Naive thymus-derived CD8-positive, alpha-beta T cell (primary cell): ENCODE measurements around the gene P2RY6. TPM values are rescaled to one million over a fixed set of nuclear protein-coding genes. Genes with fewer than 3 reads are reported as not detected.
"Not testable (repeated sequence)": the region's sequence is repeated elsewhere in the genome, so short reads cannot be mapped to it uniquely, and the experiment has no call there.

Experiments
- ATAC-seq, 2 donors: fragments of 150-1000 bp; cut with Tn5 transposase in 1 of 2; sonication (Bioruptor Pico), chemical (Tn5 transposase) in 1 of 2; 1 replicate in 1 of 2; 2 replicates in 1 of 2; pipeline ENCODE4 v1.10.0; 2021; ENCODE audit warnings: mild to moderate bottlenecking in 2 of 2, moderate library complexity in 2 of 2
- POLR2A ChIA-PET: fragments of 350-600 bp; sonication (Branson Sonifier 250); formaldehyde crosslinking; loops from one replicate; lab custom pipeline; 2021; ENCODE audit warnings: antibody characterized with exemption; lab: Charles Lee
- DNase-seq, 10 donors: peaks; one replicate each; pipeline versions ENCODE4 v3.0.0 to v3.0.0-alpha.2; 2020 to 2022
- H3K27ac Mint-ChIP-seq, 10 donors: one replicate each; pipeline ENCODE4 v1.8.0; 2020 to 2022; ENCODE audit warnings: mild to moderate bottlenecking in 10 of 10, mixed read lengths in 10 of 10, moderate library complexity in 4 of 10, inconsistent platforms in 1 of 10
- H3K27me3 Mint-ChIP-seq, 5 donors: one replicate each; pipeline ENCODE4 v1.8.0; 2021 to 2022; ENCODE audit warnings: mixed read lengths in 5 of 5
- H3K36me3 Mint-ChIP-seq, 3 donors: one replicate each; pipeline ENCODE4 v1.8.0; 2020 to 2022; ENCODE audit warnings: mixed read lengths in 3 of 3, mild to moderate bottlenecking in 2 of 3, inconsistent platforms in 1 of 3
- H3K4me1 Mint-ChIP-seq, 4 donors: one replicate each; pipeline ENCODE4 v1.8.0; 2021 to 2022; ENCODE audit warnings: mixed read lengths in 4 of 4
- H3K4me3 Mint-ChIP-seq, 10 donors: one replicate each; pipeline ENCODE4 v1.8.0; 2020 to 2022; ENCODE audit warnings: mild to moderate bottlenecking in 10 of 10, mixed read lengths in 10 of 10, moderate library complexity in 6 of 10, inconsistent platforms in 1 of 10
- H3K9me3 Mint-ChIP-seq, 9 donors: one replicate each; pipeline ENCODE4 v1.8.0; 2020 to 2022; ENCODE audit warnings: mixed read lengths in 9 of 9, mild to moderate bottlenecking in 3 of 9, inconsistent platforms in 1 of 9, moderate library complexity in 1 of 9
- polyA plus RNA-seq, 3 donors: library from polyadenylated mRNA; unstranded; fragments of 300-500 nt; fragmentation: Illumina TruSeq; gene quantifications; one replicate each; pipeline ENCODE4 v1.2.3, GENCODE V29; 2021
- total RNA-seq, 8 experiments: library from RNA in 2 of 8; stranded (reverse) in 2 of 8; gene quantifications; one replicate each; pipeline ENCODE4 v1.2.3 and lab custom pipeline; 2021 to 2026

Gene P2RY6
- total and polyA plus RNA-seq, 5 experiments from 2014 or later = 0.52 TPM; not detected in 4

DNA sequence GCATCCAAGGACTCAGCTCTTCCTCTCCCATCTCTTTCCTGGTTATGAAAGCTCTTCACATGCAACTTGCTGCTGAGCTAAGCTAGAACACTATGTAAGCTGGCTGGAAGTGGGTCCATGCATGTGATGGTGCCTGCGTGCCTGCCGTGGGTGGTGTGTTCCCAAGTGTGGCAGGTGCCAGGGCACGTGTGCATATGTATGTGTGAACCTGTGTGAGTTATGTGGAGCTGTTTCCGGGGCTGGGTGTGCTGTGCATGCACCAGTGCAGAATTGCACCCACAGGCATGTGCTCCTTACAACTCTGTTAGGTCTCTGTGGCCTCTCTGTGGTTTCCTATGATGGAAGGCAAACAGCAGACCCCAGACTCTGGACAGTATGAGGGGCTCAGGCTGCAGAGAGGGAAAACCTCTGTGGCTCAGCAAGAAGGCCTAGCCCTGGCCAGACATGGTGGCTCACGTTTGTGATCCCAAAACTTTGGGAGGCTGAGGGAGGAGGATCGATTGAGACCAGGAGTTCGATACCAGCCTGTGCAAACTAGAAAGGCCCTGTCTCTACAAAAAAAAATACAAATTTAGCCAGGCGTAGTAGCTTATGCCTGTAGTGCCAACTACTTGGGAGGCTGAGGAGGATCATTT lies 4.1 kb upstream of the P2RY6 start:
- no peak for ATAC-seq
- Mint-ChIP-seq H3K27me3 (peaks cover 10 to 44% (median 26%) of the 10 kb centered on the region in 5 donors), H3K4me3 (no peak overlapping the region), H3K36me3 (no peaks in the 10 kb centered on the region), H3K9me3 (no peaks in the 10 kb centered on the region), H3K4me1 (peaks cover 0 to 5% (median 1%) of the 10 kb centered on the region in 4 donors), H3K27ac (no peak overlapping the region)
- POLR2A ChIA-PET = no interaction called here
- no peak for DNase-seq

DNA sequence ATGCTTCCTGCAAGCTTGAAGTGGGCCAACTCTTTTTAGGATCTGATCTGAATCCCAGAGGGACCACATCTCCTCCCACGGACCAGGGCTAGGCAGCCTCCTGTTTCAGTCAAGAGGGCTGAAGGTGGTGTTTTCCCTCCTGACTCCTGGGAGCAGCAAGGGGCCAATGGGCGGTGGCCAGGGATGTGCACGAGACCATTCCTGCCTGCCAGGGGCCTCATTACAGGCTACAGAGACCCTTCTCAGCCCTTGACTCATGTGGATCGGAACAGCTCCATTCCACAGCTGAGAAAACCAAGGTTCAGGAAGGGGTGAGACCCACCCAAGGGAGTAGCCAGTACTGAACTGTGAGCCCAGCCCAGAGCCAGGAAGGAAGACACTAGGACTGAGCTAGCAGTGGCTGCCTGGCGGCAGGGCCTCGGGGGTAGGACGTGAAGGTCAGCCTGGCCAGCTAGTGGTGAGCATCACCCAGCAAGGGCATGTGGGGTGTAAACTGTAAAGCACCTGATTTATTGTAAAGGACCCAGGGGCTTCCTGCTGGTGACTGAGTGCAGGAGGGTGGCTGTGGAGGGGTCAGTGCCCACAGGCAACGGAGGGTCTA lies 3.4 kb upstream of the P2RY6 start:
- no peak overlapping the region for H3K4me3 Mint-ChIP-seq
- ATAC-seq = no peak
- H3K9me3 Mint-ChIP-seq = no peaks in the 10 kb centered on the region
- H3K36me3 Mint-ChIP-seq = no peaks in the 10 kb centered on the region
- POLR2A ChIA-PET = no interaction called here
- H3K27ac Mint-ChIP-seq = no peak overlapping the region
- H3K4me1 Mint-ChIP-seq = peaks cover 0 to 5% (median 1%) of the 10 kb centered on the region in 4 donors
- H3K27me3 Mint-ChIP-seq = peaks cover 6 to 36% (median 21%) of the 10 kb centered on the region in 5 donors
- no peak for DNase-seq

DNA sequence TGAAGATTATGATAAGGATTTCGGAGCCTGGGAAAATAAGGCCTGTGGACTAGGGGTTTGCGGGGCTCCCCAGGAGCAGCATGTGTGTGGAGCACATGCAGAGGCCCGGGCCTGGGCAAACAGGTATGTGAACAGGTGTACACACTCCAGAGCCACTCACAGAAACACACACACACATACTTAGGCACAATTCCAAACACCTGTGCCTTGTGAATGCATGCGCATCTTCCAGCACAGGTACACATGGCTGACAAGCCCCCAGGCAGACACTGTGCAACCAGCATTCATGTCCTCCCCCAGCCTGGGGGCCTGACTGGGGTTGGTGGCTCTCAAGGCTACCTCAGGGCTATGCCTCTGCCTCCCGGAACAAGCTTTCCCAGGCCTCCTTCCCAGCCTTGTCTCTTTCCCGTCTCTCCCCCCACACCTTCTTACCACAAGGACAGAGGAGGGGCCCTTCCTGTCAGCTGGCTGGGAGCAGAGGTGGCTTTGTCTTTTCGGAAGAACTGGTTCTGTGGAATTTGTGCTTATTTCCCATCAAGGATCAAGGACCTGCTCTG lies 2.6 kb upstream of the P2RY6 start:
- no peaks in the 10 kb centered on the region for H3K36me3 Mint-ChIP-seq
- H3K9me3 Mint-ChIP-seq = no peaks in the 10 kb centered on the region
- H3K4me3 Mint-ChIP-seq = no peak overlapping the region
- H3K27ac Mint-ChIP-seq = peak overlapping the region in 1 of 10 donors; percentile 63
- peaks cover 0 to 5% (median 1%) of the 10 kb centered on the region in 4 donors for H3K4me1 Mint-ChIP-seq
- POLR2A ChIA-PET = no interaction called here
- no peak for ATAC-seq
- H3K27me3 Mint-ChIP-seq = peaks cover 6 to 29% (median 20%) of the 10 kb centered on the region in 5 donors
- no peak for DNase-seq

DNA sequence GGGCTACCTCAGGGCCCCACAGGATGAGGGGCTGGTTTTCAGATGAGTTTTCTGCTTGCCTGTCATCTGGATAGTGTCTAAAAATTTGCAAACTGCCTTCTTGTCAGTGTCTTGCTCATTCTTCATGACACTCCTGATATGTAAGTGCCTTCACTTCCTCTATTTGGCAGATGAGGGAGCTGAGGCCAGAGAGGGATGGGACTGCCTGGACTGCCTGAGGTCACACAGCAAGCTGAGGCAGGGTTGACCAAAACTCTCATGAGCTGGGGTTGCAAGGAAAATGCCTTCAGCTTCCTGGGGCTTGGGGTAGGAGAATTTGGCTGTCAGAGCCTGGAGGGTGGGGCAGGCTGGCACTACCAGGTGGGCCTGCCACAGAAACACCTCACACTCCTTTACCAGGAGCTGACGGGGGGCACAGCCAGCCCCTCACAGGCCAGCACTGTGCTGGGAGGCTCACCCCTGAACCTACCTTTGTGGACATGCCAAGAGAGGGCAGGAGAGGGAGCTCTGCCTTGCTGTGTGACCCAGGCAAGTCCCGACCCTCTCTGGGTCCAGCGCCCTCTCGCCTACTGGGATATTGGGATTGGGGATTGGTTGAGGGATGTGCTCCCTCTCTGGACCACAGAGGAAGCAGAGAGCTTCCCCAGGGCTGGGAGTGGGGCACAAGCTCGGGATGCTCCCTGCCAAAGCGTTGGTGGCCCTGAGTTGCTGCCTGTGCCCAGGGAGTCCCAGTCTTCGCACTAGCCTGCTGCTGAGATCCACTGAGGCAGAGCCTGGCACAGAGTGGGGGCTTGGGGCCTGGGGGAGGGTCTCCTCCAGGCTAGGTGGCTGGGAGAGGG lies 1.9 kb upstream of the P2RY6 start:
- Mint-ChIP-seq H3K27me3 (peaks cover 1 to 22% (median 14%) of the 10 kb centered on the region in 5 donors), H3K4me1 (peaks cover 0 to 5% (median 0%) of the 10 kb centered on the region in 4 donors), H3K9me3 (no peaks in the 10 kb centered on the region), H3K4me3 (no peak overlapping the region), H3K27ac (peak overlapping the region in 1 of 10 donors; percentile 63), H3K36me3 (no peaks in the 10 kb centered on the region)
- no peak for ATAC-seq
- POLR2A ChIA-PET = no interaction called here
- DNase-seq = no peak

DNA sequence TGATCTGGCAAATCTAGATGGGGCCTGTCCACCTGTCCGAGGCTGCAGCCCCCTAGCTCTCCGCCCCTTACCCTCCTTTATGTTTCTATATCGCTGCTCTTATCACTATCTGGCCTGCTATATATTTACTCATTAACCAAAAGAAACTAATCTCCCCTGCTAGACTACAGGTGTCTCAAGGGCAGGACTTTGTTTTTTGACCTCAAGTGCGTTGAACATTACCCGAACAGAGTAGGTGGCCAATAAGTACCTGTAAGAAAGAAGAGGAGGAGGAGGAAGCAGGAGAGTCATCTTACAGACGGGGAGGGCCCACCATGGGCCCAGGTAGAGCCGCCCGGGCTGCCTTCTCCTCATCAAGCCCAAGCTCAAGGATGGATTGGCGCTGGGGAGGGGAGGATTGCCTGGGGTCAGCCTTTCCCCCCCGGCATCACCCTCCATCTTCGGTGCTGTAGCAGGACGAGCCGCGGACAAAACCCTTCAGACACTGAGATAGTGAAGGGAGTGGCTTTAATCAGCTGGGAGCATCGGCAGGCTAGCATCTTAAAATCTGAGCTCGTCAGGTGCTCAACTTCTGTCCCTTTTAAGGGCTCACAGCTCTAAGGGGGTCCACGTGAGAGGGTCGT lies 1.2 kb upstream of the P2RY6 start:
- POLR2A ChIA-PET = no interaction called here
- Mint-ChIP-seq H3K27me3 (peaks cover 0 to 15% (median 11%) of the 10 kb centered on the region in 5 donors), H3K4me1 (peaks cover 0 to 5% (median 0%) of the 10 kb centered on the region in 4 donors), H3K27ac (no peak overlapping the region), H3K4me3 (no peak overlapping the region), H3K9me3 (no peaks in the 10 kb centered on the region), H3K36me3 (no peaks in the 10 kb centered on the region)
- ATAC-seq (no peak), DNase-seq (no peak)

DNA sequence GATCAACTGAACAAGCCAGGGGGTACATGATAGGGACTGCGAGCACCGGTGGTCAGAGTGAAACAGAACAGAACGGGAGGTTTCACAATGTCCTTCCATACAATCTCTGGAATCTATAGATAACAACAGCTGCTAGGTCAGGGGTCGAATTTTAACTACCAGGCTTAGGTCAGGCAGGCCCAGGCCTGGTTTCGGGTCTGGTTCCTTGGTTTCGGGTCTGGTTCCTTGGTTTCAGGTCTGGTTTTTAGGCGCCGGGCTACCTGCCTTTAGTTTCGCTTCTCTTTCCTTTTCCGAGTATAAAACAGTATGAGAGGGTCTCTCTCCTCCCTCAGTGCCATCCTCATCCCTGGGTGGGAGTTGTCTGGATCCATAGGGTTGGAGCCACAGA lies 666 bp upstream of the P2RY6 start:
- H3K9me3 Mint-ChIP-seq, H3K4me1 Mint-ChIP-seq, POLR2A ChIA-PET, H3K27ac Mint-ChIP-seq, H3K4me3 Mint-ChIP-seq, DNase-seq, H3K27me3 Mint-ChIP-seq, H3K36me3 Mint-ChIP-seq, ATAC-seq: not testable (repeated sequence)

DNA sequence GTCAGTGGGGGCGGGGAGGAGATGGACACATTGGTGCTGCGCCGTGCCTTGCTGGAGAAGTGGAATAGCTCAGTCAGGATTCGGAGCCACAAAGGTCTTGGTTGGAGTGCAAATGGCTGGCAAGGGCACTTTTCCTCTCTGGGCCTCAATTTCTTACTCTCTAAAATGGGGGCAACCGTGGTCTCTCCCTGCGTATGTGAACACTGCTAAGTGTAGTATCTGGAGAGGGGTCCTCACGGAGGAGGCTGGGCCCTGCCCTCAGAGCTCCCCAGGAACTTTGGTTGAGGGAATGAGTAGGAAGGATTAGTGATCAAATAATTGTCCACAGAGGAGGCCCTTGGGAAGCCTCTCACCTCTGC lies 521 bp downstream of the P2RY6 start:
- no peaks in the 10 kb centered on the region for H3K36me3 Mint-ChIP-seq

DNA sequence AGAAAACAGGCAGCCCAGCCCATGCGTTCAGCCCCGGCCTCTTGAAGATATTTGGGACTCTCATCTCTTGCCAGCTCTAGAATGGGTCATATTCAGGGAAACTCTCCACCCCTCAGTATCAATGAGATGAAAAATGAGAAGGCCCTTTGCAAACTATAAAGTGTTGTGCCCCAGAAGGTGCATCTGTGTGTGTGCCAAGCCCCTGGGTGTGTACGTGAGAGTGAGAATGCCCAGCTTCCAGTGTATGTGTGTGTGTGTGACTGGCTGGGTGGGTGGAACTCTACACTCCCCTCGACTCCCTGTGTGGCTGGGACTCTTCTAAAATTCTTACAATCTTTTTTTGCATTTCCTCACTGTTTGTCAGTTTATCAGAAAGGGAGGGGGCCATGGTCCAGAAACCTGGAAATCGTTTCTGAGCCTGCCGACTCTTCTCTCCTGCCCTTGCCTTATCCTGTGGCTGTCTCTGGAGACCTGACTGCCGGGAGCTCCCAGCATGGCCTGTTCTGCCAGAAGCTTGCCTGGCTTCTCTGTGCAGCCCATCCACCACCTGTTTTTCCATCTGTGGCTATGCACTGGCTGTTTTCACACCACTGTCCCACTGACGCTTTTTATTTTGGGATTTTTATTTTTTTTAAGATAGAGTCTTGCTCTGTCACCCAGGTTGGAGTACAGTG lies 1.2 kb downstream of the P2RY6 start:
- DNase-seq (no peak), ATAC-seq (no peak)
- peaks cover 0 to 5% (median 0%) of the 10 kb centered on the region in 4 donors for H3K4me1 Mint-ChIP-seq
- no peak overlapping the region for H3K27ac Mint-ChIP-seq
- no peaks in the 10 kb centered on the region for H3K36me3 Mint-ChIP-seq
- H3K9me3 Mint-ChIP-seq = no peaks in the 10 kb centered on the region
- H3K4me3 Mint-ChIP-seq = peak overlapping the region in 1 of 10 donors; percentile 28
- H3K27me3 Mint-ChIP-seq = peaks cover 0 to 8% (median 5%) of the 10 kb centered on the region in 5 donors
- POLR2A ChIA-PET = no interaction called here

More for the DNA sequence above, 521 bp downstream of the P2RY6 start:
- no peaks in the 10 kb centered on the region for H3K9me3 Mint-ChIP-seq
- ATAC-seq = no peak
- H3K4me1 Mint-ChIP-seq = peaks cover 0 to 5% (median 0%) of the 10 kb centered on the region in 4 donors
- H3K27ac Mint-ChIP-seq = no peak overlapping the region
- DNase-seq = no peak
- peaks cover 0 to 8% (median 5%) of the 10 kb centered on the region in 5 donors for H3K27me3 Mint-ChIP-seq
- H3K4me3 Mint-ChIP-seq = no peak overlapping the region
- POLR2A ChIA-PET = no interaction called here

DNA sequence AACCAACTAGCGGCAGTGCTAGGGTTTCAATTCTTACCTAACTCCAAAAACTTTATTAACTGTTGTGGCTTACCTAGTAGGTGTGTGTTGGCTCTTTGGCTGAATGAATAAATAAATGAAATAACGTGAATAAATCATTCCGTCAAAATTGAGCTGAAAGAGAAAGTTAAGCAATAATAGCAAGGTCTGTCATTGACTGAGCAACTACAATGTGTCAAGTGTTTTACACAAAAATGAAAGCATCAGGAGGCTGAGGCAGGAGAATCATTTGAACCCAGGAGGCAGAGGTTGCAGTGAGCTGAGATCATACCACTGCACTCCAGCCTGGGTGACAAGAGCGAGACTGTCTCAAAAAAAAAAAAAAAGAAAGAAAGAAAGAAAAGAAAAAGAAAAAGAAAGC lies 2.1 kb downstream of the P2RY6 start:
- H3K4me1 Mint-ChIP-seq, DNase-seq, POLR2A ChIA-PET, H3K27me3 Mint-ChIP-seq, H3K36me3 Mint-ChIP-seq, H3K27ac Mint-ChIP-seq, ATAC-seq, H3K4me3 Mint-ChIP-seq, H3K9me3 Mint-ChIP-seq: not testable (repeated sequence)

DNA sequence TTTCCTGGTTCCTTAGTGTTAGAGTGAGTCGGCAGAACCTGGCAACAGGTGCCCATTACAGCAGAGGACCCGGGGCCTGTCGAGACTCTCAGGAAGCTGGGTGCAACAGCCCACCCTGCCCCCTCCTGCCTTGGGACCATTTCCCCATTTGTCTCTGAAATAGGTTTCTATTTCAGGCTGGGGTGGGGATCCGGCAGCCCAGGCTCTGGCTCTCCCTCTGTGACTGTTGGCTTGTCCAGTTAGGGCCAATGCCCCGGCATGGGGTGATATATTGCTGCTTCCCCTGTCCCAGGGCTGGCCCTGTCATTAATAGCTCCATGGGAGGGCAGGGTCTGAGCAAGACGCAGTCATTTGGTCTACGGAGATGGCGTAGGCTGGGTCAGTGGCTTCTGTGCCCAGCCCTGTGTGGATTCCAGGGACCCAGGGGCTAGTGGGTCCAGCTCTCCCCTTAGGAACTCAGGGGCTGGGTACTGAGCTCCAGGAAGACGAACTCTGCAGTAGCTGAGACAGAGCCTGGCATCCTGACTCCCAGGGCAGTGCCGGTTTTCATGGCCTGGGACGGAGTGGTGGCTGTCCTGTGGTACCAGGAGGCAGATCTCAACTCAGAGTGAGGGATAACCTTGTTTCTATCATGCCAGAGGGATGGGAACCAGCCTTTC lies 2.7 kb downstream of the P2RY6 start:
- Mint-ChIP-seq H3K4me3 (no peak overlapping the region), H3K9me3 (no peaks in the 10 kb centered on the region), H3K36me3 (no peaks in the 10 kb centered on the region), H3K27ac (no peak overlapping the region), H3K4me1 (peaks cover 0 to 3% (median 0%) of the 10 kb centered on the region in 4 donors), H3K27me3 (peaks cover 0 to 3% (median 2%) of the 10 kb centered on the region in 5 donors)
- DNase-seq (no peak), ATAC-seq (no peak)
- POLR2A ChIA-PET = no interaction called here

DNA sequence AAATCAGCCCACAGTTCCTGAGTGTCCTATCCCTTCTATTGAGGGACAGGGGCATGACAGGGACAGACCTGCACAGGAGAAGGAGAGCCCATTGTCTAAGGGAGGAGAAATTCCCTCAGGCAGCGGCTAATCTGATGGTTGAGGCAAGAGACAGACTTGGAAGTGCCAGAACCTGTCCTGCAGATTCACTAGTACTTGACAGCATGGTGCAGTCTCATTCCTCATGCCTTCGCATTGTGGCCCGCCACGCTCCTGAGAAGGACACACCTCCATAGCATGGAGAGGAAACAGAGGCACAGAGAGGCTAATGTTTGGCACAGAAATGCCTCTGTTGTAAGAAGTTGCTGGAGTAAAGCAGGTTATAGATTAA lies 3.2 kb downstream of the P2RY6 start:
- DNase-seq (no peak), ATAC-seq (no peak)
- Mint-ChIP-seq H3K4me3 (no peak overlapping the region), H3K27me3 (peaks cover 0 to 3% (median 0%) of the 10 kb centered on the region in 5 donors), H3K4me1 (peaks cover 0 to under 1% (median 0%) of the 10 kb centered on the region in 4 donors), H3K27ac (no peak overlapping the region), H3K9me3 (no peaks in the 10 kb centered on the region), H3K36me3 (no peaks in the 10 kb centered on the region)
- POLR2A ChIA-PET = no interaction called here

DNA sequence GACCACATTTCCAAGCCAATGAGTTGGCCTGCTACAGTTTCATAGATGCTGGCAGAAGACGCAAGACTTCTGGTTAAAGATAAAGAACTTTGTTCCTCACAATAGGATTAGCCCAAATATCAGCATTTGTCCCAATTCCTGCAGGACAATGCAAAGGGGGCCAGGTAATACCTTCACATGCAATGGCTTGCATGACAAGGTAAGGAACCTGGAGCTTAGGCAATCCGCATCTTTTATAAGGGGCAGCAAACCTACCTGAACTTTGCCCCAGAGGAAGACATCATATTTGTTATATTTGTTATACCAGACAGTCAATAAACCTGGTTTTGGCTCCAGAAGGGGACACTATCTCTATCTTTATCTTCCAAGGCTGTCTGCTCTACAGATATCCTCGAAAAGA lies 5.3 kb downstream of the P2RY6 start:
- ATAC-seq (no peak), DNase-seq (no peak)
- POLR2A ChIA-PET = no interaction called here
- Mint-ChIP-seq H3K4me1 (peaks cover 0 to 5% (median 3%) of the 10 kb centered on the region in 4 donors), H3K36me3 (no peaks in the 10 kb centered on the region), H3K27ac (no peak overlapping the region), H3K4me3 (no peak overlapping the region), H3K27me3 (peaks cover 0 to 4% (median 2%) of the 10 kb centered on the region in 5 donors), H3K9me3 (no peaks in the 10 kb centered on the region)
